NAMALWA (cell line): ENCODE measurements around the gene APBA1.
"Not testable (repeated sequence)": the region's sequence is repeated elsewhere in the genome, so short reads cannot be mapped to it uniquely, and the experiment has no call there.

Experiments used
- DNase-seq: peaks from one replicate; pipeline ENCODE4 v3.0.0-alpha.2; 2015; ENCODE audit warnings: low spot score

Gene APBA1

DNA sequence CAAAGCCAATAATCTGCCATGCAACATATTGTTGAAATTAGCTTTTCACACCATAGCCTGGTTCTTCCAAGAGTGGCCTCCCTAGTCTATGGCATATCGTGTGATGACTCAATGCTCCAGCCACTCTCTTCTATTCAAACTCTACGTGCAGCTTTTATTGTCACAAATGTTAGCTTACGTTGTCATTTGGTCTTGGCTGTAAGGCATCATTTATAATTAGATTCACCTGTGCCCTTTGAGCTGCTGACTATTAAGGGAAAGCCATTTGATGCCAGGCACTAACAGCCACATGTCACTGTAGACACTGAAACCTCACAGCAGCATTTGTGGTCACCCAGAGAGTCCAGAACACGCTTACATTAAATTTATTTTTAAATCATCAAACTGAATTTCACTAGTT, 66.8 kb downstream of the APBA1 start:
- DNase-seq, result no peak

DNA sequence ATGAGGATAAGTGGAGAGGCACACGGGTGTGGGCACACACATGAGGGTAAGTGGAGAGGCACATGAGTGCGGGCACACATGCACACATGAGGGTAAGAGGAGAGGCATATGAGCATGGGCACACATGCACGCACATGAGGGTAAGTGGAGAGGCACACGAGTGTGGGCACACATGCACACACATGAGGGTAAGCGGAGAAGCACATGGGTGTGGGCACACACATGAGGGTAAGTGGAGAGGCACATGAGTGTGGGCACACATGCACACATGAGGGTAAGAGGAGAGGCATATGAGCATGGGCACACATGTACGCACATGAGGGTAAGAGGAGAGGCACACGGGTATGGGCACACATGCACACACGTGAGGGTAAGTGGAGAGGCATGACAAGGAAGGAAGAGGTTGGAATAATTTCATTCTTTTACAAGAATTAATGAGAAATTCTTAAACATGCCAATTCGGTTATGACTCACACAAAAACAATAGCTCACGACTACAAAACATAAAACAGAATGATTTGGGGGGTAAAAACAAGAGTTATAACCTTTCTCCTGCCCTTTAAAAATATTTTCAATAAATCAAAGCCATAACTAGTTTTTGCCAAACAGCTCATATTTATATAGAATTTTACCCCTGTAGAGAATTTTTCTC, 67.5 kb downstream of the APBA1 start:
- no peak for DNase-seq

DNA sequence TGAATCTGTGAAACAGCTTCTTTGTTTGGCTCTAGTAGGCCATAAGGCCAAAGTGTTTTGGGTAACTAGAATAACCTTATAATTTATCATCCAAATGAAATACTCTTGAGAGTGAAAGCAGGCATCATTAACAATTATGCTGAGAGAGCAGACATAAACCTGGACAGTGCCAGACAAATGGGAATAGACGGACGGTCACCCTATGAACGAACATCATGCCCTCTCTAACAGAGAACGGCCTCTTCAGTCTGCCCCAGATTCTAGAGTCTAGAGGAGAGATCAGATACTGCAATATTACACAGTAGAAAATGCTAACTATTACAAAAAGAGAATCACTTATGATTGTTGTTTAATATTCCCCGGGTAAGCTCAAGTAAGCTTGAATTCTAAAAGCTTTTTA, 68.5 kb downstream of the APBA1 start:
- no peak for DNase-seq

DNA sequence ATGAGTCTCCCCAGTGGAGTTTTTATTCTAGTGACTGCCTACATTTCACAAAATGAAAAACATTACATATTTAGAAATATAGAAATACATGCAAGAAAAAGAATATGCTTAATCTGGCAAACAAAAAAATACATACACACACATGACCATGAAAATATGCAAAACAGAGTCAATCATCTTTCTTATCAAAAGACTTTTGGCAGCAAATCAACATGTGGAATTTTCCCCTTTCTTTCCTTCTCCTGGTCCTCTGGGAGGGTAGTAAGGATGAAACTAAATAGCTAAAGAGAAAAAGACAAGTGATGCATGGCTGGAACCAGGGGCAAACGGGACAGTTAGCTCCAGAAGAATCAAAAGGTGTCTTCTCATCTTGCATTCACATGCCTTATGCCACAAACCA, 69.4 kb downstream of the APBA1 start:
- DNase-seq, result no peak

DNA sequence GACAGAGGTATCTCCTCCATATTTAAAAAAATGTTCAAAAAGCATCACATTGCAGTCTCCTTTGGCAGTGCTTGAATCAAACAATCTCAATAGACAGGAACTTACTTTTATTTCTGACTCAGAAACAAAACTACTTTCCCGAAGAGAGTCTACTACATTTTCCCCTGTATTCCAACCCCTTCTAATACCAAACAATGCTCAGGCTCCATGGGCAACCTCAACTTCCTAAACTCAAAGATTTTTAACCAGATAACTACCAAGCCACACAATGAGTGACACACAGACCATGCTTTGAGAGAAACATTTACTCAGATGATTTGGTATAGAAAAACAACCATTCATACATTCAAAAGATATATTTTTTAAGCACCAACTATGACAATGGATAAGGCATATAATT, 70.5 kb downstream of the APBA1 start:
- DNase-seq, result no peak

DNA sequence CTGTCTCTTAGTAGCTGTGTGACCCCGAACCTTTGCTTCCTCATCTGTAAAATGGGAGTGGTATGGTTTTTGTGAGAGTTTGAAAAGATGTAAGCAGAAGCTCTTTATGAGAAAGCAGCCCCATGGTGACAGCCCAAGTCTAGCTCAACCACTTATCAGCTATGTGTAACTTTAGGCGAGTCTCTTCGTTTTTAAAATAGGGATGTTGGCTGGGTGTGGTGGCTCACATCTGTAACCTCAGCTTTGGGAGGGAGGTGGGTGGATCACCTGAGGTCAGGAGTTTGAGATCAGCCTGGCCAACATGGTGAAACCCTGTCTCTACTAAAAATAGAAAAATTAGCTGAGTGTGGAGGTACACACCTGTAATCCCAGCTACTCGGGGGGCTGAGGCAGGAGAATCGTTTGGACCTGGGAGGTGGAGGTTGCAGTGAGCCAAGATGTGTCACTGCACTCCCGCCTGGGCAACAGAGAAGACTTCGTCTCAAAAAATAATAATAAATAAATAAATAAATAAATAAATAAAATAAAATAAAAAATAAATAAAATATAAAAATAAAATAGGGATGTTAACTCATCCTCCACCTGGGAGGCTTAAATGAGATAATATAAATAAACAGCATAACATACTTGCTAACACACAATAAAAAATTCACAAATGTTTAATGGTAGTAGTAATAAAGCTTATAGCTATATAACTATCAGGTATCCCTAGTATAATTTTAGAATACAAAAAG, 71.7 kb downstream of the APBA1 start:
- DNase-seq, result no peak

DNA sequence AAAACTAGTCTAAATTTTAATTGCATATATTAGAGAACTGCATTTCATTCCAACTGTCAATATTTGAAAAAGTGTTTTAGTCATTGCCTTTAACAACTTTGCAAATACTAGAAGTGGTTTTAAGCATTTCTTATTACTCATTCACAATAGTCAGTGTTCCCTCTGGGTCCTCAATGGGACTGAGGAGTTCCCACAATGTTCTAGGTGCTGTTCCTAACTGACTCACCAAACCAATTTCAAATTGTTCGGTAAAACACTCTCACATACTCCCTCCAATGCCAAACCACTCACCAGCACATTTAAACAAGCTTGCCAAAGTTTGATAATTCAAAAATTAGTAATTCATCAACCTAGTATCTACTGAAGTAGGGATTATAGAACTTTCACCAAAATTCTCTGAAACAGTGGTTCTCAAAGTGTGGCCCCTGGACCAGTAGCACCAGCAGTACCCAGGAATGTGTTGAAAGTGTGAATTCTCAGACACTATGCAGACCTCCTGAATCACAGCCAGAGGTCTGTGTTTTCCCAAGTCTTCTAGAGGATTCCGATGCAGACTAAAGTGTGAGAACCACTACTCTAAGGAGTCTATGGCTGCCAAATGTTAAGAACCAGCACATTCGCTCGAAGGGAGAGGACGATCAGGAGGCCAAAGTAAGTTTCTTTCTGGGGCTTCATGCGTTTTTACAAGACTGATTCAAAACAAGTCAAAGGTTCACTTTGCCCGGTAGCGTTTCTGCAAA, 72.8 kb downstream of the APBA1 start:
- no peak for DNase-seq

DNA sequence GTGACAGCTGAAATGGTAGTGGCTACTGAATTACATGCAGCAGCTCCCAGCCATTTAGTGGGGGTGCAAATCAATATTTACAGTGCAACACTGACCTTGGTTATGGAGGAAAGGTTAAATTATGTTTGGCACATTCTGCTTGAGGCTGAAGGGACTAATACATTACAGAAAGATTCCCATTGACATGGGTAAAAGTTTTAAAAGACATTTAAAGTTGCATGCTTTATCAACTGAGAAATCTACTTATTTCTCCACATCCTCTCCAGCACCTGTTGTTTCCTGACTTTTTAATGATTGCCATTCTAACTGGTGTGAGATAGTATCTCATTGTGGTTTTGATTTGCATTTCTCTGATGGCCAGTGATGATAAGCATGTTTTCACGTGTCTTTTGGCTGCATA, 75.3 kb downstream of the APBA1 start:
- not testable (repeated sequence) for DNase-seq

DNA sequence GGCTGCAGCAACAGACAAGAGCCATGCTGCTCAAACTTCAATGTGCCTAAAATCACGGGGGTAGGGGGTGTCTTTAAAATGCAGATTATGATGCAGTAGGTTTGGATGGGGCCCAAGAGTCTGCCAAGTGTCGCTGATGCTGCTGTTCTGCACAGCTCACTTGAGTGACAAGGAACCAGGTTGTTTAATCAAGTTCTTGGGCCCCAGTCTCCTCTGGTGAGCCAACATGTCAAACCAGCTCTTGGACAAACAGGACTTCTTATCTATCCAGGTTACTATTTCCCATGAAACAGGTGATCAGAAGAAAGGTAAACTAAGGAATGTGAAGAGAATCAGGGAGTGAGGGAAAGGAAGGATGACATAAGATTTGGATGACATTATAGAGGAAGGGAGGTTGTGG, 78.0 kb downstream of the APBA1 start:
- no peak for DNase-seq

DNA sequence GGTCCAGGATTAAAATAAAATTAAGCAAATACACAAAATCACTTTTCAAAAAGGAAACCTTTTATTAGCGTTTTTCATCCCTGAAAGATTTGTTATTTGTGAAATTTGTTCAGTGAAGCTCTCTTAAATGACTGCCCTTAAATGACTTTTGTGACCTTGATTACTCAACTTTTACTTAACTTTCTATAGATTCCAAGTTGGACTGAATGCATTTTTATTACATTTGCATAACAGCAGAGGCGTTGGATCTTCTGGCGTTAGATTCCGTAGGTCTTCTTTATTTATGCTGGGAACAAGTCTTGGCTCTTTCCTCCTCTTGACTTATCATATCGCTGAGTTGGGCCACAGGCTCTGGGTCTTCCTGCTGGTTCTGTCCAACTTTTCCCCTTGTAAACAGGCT, 78.4 kb downstream of the APBA1 start:
- DNase-seq, result no peak

DNA sequence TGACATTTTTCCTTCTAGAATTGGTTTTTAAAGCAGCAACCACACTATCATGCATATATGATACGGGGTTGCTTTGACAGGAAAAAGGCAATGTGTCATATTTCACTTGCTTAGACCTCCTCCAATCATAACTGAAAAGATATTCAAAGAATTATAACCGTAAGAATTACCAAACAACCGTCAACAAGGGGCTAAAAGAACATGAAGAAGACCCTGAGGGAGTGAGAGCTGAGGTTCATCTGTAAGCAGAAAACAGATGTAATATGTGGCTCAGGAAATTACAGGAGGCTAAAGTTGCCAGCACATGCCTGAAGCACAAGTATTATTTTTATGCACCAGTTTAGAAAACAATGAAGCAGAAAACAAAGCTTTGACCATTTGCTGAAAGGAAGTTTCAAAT, 78.9 kb downstream of the APBA1 start:
- DNase-seq, result no peak

DNA sequence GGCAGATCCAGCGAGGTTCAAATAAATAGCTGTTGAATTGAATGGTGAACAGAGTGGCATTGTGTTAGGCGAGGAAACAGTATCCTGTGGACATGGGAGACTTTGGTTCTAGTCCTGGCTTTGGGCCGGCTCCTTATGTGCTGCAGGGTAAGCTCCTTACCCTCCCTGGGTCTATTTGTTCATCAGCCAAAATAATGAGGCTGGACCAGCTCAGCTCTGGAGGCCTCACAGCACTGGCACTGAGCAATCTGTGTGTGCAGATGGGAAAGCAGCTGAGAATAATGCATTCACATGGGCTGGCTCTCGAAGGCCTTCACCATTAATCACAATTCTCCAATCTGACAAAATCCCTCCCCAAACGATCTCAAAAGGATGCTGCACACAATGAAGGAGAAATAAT, 81.9 kb downstream of the APBA1 start:
- no peak for DNase-seq

DNA sequence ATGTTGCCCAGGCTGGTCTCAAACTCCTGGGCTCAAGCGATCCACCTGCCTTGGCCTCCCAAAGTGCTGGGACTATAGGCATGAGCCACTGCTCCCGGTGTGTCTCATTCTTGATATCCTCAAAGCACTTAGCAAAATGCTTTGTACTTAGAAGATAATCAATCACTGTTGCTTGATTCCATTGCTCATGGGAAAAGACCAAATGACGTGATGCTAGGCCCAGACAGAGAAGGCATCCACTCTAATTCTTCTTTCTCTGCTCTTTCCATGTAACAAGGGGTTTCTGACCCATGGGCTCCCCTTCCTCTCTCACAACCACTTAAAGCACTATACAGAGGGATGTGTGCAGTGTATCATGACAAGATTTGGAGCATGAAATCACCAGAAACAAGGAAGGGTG, 83.0 kb downstream of the APBA1 start:
- DNase-seq, result no peak

DNA sequence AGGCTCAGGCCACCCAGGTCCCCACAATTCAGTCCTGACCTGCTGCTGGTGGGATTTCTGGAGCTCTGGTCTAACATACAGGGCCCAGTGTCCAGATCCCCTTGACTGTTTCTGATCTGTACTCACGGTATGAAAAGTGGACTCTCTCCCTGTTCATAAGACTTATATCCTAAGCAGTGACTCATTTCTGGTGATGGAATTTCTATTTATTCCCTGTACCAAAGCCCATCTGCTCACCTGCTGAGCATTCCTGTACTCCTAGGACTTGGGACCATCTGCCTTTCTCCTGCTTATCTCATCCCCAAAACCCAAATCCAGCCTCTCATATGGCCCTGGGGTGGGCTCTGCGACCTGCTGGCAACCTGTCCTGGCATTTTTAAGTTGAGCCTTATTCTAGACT, 86.6 kb downstream of the APBA1 start:
- no peak for DNase-seq

DNA sequence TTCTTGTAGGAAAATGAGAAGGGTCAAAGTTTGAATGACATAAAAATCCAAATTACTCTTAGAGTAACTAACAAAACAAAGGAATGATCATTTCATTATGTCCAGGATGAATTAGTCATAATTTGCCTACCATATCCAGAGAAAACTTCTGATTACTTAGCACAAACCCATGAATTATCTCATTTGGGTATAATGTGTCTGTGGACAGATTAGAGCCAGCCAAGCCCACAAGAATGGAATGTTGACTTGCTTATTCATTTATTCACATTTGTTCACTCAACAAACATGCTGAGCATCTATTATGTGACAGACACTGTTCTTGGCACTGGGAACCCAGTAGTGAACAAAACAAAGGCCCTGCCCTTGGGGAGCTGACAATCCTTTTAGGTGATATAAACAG, 87.4 kb downstream of the APBA1 start:
- no peak for DNase-seq

DNA sequence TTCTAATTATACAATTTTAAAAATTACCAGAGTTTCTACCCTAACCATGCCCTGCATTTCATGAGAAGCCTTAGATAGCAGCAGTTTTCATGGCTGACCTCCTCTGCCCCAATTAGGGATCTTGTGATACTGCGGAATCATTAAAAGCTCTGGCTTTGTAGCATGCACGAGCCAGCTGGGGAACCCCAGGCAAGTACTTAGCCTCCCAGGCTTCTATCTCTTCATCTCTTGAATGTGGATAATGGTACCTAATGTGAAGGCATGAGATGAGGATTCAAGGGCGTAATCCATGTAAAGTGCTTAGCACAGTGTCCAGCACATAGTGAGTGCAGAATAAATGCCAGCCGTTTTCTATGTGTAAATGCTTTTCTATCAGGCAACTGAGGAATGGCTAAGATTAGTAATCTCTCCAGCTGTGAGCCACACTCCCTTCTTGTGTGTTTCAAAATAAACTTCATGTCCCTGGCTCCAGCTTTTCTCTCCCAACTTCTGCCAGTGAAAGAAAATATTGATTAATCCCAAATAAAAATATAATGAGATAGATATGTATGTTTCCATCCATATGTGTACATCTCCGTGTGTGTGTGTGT, 88.4 kb downstream of the APBA1 start:
- DNase-seq, result no peak

DNA sequence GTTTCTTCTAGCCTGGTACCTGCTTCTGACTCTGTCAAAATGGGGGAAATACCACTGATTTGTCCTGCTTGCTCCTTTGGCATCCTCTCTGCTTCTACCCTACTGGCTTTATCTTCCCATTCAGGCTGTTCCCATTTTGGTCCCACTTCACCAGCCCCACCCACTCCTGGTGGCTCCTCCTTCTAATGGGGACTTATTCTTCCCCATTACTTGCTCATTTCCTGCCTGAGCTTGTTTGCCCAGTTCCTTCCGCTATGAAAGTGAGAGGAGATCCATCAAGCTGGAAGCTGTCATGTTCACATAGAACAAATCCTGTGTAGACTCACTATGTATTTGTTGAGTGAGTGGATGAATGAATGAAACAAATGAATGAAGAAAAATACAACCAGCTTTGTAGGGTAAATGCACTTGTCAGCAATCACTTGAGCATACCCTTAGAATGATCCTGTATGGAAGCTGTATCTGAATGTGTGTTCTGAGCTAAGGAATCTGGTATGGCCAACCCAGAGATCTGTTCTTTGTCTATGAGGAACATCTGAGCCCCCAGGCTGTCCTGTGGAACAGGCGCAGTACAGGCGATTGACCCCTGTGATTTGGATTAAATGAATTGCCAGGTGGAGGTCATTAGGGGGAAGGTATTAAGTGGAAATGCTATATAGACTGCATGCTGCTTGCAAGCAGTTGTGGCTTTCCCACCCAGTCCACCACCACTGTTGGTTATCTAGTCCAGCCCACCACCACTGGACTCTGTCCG, 89.5 kb downstream of the APBA1 start:
- no peak for DNase-seq

DNA sequence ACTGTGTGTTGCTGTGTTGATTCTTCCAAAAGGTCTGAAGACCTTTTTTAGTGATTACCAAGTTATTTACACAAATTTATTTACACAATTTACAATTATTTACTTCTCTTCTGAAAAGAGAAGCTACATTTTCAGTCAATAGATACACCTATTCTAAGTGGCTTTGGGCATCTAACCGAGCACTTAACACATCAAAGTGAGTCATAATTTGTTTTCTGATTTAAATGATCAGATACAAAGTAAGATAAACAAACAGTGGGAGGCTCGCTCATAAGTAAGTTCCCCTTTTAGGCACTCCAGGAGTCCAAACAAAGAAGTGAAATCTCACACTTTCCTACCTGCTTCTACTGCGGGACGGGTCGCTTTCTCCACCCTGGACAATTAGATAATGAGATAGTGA, 90.2 kb downstream of the APBA1 start:
- no peak for DNase-seq

DNA sequence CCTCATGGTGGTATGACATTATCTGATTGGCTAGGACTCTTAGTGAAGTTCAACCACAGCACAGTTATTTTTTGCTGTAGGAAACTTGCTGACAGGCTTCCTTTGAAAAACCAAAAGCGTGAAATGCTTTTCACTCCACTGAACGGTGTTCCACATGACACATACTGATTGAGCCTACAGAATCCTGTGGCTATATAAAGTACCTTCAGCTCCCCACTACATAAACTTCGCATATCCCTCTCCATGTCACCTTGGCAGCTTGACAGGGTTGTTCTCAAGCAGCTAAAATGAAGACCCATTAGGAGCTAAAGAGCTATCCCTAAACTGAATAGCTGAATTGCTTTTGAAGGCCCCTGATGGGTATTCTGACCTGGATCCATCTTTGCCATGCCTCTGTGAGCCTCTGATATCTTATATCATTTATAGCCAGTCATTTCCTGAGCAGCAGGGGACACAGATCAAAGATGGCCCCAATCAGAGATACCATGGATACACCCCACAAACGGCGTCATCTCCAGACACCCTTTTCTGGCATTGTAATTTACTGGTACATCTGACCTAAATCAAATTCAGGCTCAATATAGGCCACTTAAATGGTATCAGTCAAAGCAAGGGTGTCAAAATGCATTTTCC, 91.5 kb downstream of the APBA1 start:
- DNase-seq, result no peak

DNA sequence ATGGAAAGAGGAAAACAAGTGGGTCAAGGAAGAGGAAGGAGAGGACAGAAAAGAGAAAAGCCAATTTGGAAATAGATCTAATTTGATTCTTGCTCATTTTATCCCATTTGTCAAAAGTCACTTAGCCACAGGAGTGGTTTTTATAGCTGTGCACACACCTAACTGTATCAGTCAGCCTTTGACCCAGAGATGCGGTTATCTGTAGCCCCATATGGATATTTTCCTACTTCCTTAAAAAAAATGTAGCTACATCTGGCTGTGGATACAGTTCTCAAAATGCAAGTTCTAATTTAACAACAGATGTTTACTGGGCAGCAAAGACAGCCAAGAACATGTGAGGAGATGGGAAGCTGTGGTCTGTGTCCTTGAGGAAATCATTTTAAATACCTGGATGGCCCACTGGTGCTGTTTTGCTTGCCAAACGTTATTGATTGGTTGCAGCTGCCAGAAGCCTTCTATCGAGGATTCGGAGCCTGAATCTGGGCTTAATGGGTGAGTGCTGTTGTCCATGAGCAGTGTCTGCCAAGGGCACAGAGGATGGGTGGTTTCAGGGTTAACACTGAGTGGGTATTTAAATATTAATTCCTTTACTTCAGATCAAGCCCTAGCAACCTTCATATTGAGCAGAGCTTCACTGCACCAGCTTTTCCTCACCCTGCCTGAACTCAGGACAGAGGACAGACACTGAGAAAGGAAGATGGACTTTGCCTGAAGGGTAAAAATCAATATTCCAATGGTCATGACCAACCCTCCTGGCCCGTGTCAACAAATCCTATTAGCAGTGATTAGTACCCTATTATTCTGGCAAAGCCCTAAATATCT, 92.2 kb downstream of the APBA1 start:
- DNase-seq, result no peak
